H1 (cell line): Measurements from ENCODE around the gene ACP2. TPM values are rescaled to one million over a fixed set of nuclear protein-coding genes. Genes with fewer than 3 reads are reported as not detected.

Experiments
- CTCF ChIA-PET: fragments of 300-600 bp; sonication (Branson Sonifier 250); formaldehyde crosslinking; loops from one replicate; lab custom pipeline; 2021; ENCODE audit not compliant: partially characterized antibody; lab: Charles Lee
- POLR2A ChIA-PET: fragments of 300-600 bp; sonication (Branson Sonifier 250); formaldehyde crosslinking; loops from one replicate; lab custom pipeline; 2021; ENCODE audit warnings: inconsistent platforms; ENCODE audit not compliant: partially characterized antibody; lab: Charles Lee
- DNase-seq, 2 experiments: peaks; one replicate each; pipeline versions ENCODE4 v3.0.0 to v3.0.0-alpha.2; 2010 to 2022; ENCODE audit warnings: low spot score in 2 of 2, low read depth in 1 of 2, mixed read lengths in 1 of 2
- FAIRE-seq: peaks from 2 replicates; lab custom pipeline; 2011; peaks lifted over from hg19 to GRCh38; lab: Jason Lieb, UNC
- H2AFZ ChIP-seq: 2 replicates; pipeline ENCODE4 v1.8.1; 2012; ENCODE audit warnings: low read length, inconsistent platforms
- H2AK5ac ChIP-seq: 2 replicates; pipeline ENCODE4 v1.6.1; 2013; ENCODE audit warnings: low read depth, low read length
- H2BK120ac ChIP-seq: replicated peaks from 2 replicates; pipeline ENCODE3; 2013; ENCODE audit warnings: low read depth, low read length, inconsistent platforms
- H2BK12ac ChIP-seq: 2 replicates; pipeline ENCODE4 v1.6.1; 2013; ENCODE audit warnings: low read depth, low read length
- H2BK15ac ChIP-seq: 2 replicates; pipeline ENCODE4 v1.6.1; 2013; ENCODE audit warnings: low read length
- H2BK20ac ChIP-seq: 2 replicates; pipeline ENCODE4 v1.6.1; 2013; ENCODE audit warnings: low read length
- H2BK5ac ChIP-seq: 2 replicates; pipeline ENCODE4 v1.6.1; 2013; ENCODE audit warnings: low read depth, low read length
- H3K14ac ChIP-seq: 2 replicates; pipeline ENCODE4 v1.6.1; 2013; ENCODE audit warnings: inconsistent platforms; ENCODE audit not compliant: insufficient read length
- H3K18ac ChIP-seq: 2 replicates; pipeline ENCODE4 v1.6.1; 2013; ENCODE audit warnings: low read length; ENCODE audit errors: extremely low read depth
- H3K23ac ChIP-seq: 2 replicates; pipeline ENCODE4 v1.6.1; 2013; ENCODE audit warnings: inconsistent platforms; ENCODE audit not compliant: insufficient read length
- H3K23me2 ChIP-seq: 2 replicates; pipeline ENCODE4 v1.6.1; 2013; ENCODE audit warnings: low read depth, low read length
- H3K27ac ChIP-seq: 2 replicates; pipeline ENCODE4 v1.6.1; 2011; ENCODE audit warnings: low read depth, low read length, inconsistent platforms
- H3K27me3 ChIP-seq, 4 experiments: replicated peaks in 1 of 4; 1 replicate in 1 of 4; 2 replicates in 3 of 4; pipeline versions ENCODE4 v1.6.1 to v1.8.1; 2011 to 2013; ENCODE audit warnings: low read length in 3 of 4, mild to moderate bottlenecking in 3 of 4, inconsistent platforms in 2 of 4, mixed read lengths in 2 of 4, moderate library complexity in 1 of 4; ENCODE audit not compliant: control insufficient read depth in 3 of 4, insufficient read depth in 3 of 4; ENCODE audit errors: extremely low read depth in 1 of 4
- H3K36me3 ChIP-seq, 4 experiments: 2 replicates each; pipeline versions ENCODE4 v1.6.1 to v1.8.1; 2011 to 2013; ENCODE audit warnings: mild to moderate bottlenecking in 4 of 4, low read length in 3 of 4, moderate library complexity in 2 of 4, control low read depth in 1 of 4, inconsistent platforms in 1 of 4; ENCODE audit not compliant: insufficient read depth in 4 of 4, control insufficient read depth in 2 of 4
- H3K4ac ChIP-seq: replicated peaks from 2 replicates; pipeline ENCODE3; 2013; ENCODE audit warnings: low read length, low read depth, mixed read lengths, inconsistent platforms; ENCODE audit not compliant: insufficient read length
- H3K4me1 ChIP-seq, 4 experiments: replicated peaks in 1 of 4; 1 replicate in 1 of 4; 2 replicates in 3 of 4; pipeline versions ENCODE4 v1.6.1 to v1.8.1; 2011 to 2013; ENCODE audit warnings: low read length in 3 of 4, inconsistent platforms in 2 of 4, mixed read lengths in 1 of 4; ENCODE audit not compliant: insufficient read depth in 4 of 4, control insufficient read depth in 3 of 4
- H3K4me2 ChIP-seq, 2 experiments: 2 replicates each; pipeline versions ENCODE4 v1.6.1 to v1.8.1; 2011 to 2013; ENCODE audit warnings: low read depth in 2 of 2, low read length in 2 of 2, control low read depth in 1 of 2, inconsistent platforms in 1 of 2, mild to moderate bottlenecking in 1 of 2; ENCODE audit not compliant: insufficient read depth in 1 of 2
- H3K4me3 ChIP-seq, 4 experiments: fragments of 200-600, 300-600 bp in 1 of 4; sonication (generic), shearing (Covaris generic), sonication (Bioruptor Twin) in 1 of 4; 2 replicates each; pipeline versions ENCODE4 v1.5.1 to v1.8.1; 2011 to 2016; ENCODE audit warnings: low read length in 4 of 4, low read depth in 3 of 4, control low read depth in 2 of 4, inconsistent platforms in 2 of 4, mild to moderate bottlenecking in 2 of 4, mixed read lengths in 1 of 4, moderate library complexity in 1 of 4; ENCODE audit not compliant: insufficient read depth in 2 of 4; ENCODE audit errors: extremely low read depth in 1 of 4
- H3K56ac ChIP-seq: replicated peaks from 2 replicates; pipeline ENCODE3; 2013; ENCODE audit warnings: low read depth, mild to moderate bottlenecking, mixed read lengths, low read length, inconsistent platforms; ENCODE audit not compliant: insufficient read length
- H3K79me1 ChIP-seq: 2 replicates; pipeline ENCODE4 v1.6.1; 2013; ENCODE audit warnings: low read depth, low read length, control low read depth
- H3K79me2 ChIP-seq, 2 experiments: 2 replicates each; pipeline versions ENCODE4 v1.6.1 to v1.8.1; 2012 to 2013; ENCODE audit warnings: low read length in 2 of 2, mild to moderate bottlenecking in 2 of 2, inconsistent platforms in 1 of 2; ENCODE audit not compliant: insufficient read depth in 2 of 2, control insufficient read depth in 1 of 2
- H3K9ac ChIP-seq, 4 experiments: replicated peaks in 1 of 4; 1 replicate in 1 of 4; 2 replicates in 3 of 4; pipeline versions ENCODE4 v1.6.1 to v1.8.1; 2011 to 2013; ENCODE audit warnings: low read depth in 3 of 4, low read length in 3 of 4, control low read depth in 2 of 4, mild to moderate bottlenecking in 2 of 4, moderate library complexity in 2 of 4, inconsistent platforms in 1 of 4; ENCODE audit errors: extremely low read depth in 1 of 4
- H3K9me3 ChIP-seq, 2 experiments: 2 replicates each; pipeline versions ENCODE4 v1.6.1 to v1.8.1; 2012 to 2013; ENCODE audit warnings: mild to moderate bottlenecking in 2 of 2, moderate library complexity in 2 of 2, control low read depth in 1 of 2, inconsistent platforms in 1 of 2, low read depth in 1 of 2, low read length in 1 of 2, mixed read lengths in 1 of 2; ENCODE audit not compliant: insufficient read depth in 2 of 2
- H4K20me1 ChIP-seq, 2 experiments: replicated peaks in 1 of 2; 2 replicates each; pipeline versions ENCODE3 to v1.8.1; 2011 to 2013; ENCODE audit warnings: inconsistent platforms in 2 of 2, low read length in 2 of 2, mild to moderate bottlenecking in 1 of 2; ENCODE audit not compliant: insufficient read depth in 2 of 2, control insufficient read depth in 1 of 2
- H4K5ac ChIP-seq: 2 replicates; pipeline ENCODE4 v1.6.1; 2013; ENCODE audit warnings: low read length, low read depth, mixed read lengths, inconsistent platforms; ENCODE audit not compliant: insufficient read length
- H4K8ac ChIP-seq: 2 replicates; pipeline ENCODE4 v1.8.0; 2013; ENCODE audit warnings: mild to moderate bottlenecking, moderate library complexity, low read length, inconsistent platforms; ENCODE audit not compliant: insufficient read depth; ENCODE audit errors: extremely low read depth
- H4K91ac ChIP-seq: replicated peaks from 2 replicates; pipeline ENCODE3; 2013; ENCODE audit warnings: low read length, mixed read lengths, inconsistent platforms; ENCODE audit not compliant: insufficient read length
- WGBS, 2 experiments: shearing (Covaris generic) in 1 of 2; methylation state at CpG; one replicate each; pipeline versions ENCODE4 v1.1.6 to v1.1.7; 2013 to 2015; ENCODE audit warnings: low lambda C conversion rate in 2 of 2, mixed read lengths in 2 of 2, inconsistent platforms in 1 of 2, low coverage in 1 of 2, missing lambda C conversion rate in 1 of 2; ENCODE audit not compliant: insufficient replicate concordance in 2 of 2, insufficient coverage in 1 of 2, insufficient read length in 1 of 2; ENCODE audit errors: extremely low coverage in 1 of 2, missing lambda C conversion rate in 1 of 2; 5-methylcytosine and 5-hydroxymethylcytosine counted together
- polyA plus RNA-seq, 7 experiments: library from polyadenylated mRNA; depleted of rRNA in 3 of 7; stranded (reverse) in 5 of 7; unstranded in 2 of 7; fragments of >200 nt in 5 of 7; fragments of 200-250 nt in 2 of 7; gene quantifications; 1 replicate in 5 of 7; 2 replicates in 1 of 7; 4 replicates in 1 of 7; pipeline versions ENCODE4 v1.2.1 to v1.2.3, GENCODE V29; 2011 to 2013; ENCODE audit warnings: missing spikeins in 2 of 7, mixed read lengths in 2 of 7
- total RNA-seq: library from RNA; stranded (reverse); fragmentation: NEBNext Ultra II Directional; extraction: Animal tissue kit (Norgen Biotek cat#: 25700); gene quantifications from 2 replicates; pipeline ENCODE4 v1.2.1, GENCODE V29; 2021
- TF ChIP-seq, protein P1 (sequence below): IDR thresholded peaks from 2 replicates; pipeline ENCODE4 v1.6.1; 2011; ENCODE audit warnings: low read length, improper control_type of control experiment

ACP2 gene
- total and polyA plus RNA-seq, 2 of the 8 experiments (the other 6 are each of a cell fraction or from before 2014, with no cell fraction given): 17.8 to 19.8 TPM

DNA sequence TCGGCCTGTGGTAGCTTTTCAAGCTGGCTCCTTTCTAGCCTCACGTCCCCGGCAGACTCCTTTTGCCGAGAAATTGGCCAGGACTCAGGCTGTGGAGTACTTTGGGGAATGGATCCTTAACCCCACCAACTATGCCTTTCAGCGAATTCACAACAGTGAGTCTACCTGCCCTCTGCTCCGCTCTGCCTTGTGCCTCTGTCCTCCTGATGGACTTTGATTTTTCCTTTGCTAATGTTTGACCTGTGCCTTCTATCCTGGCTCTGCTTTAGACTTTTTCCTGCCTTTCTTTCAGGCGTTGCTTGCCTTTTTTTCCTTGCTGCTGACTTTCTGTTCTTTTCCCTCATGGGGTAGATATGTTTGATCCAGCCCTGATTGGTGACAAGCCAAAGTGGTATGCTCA, 33.8 kb upstream of the ACP2 start:
- DNase-seq (no peak), FAIRE-seq (no peak)
- peak overlapping the region; percentile 36; the same call in 1 of the 2 replicates for H3K27ac ChIP-seq
- no peak overlapping the region for H3K4me3 ChIP-seq
- no peaks in the 10 kb centered on the region for H3K23me2 ChIP-seq
- no peak overlapping the region for H3K56ac ChIP-seq
- H3K9me3 ChIP-seq: no peaks in the 10 kb centered on the region
- H3K14ac ChIP-seq: no peak overlapping the region
- H3K18ac ChIP-seq: no peak overlapping the region
- no peak overlapping the region for H2AK5ac ChIP-seq
- H2BK20ac ChIP-seq: no peak overlapping the region
- no peaks in the 10 kb centered on the region for H3K4me1 ChIP-seq
- H2BK12ac ChIP-seq: no peak overlapping the region
- no peak overlapping the region for H4K8ac ChIP-seq
- H2BK120ac ChIP-seq: no peak overlapping the region
- H2BK5ac ChIP-seq: no peak overlapping the region
- no peak overlapping the region for H3K4ac ChIP-seq
- no peak overlapping the region for H3K9ac ChIP-seq
- WGBS, 2 experiments: 93% methylated on average over 7 of the region's 7 CpGs; no CpG with 5 or more reads in 1 of the 2 experiments
- H3K23ac ChIP-seq: no peak overlapping the region
- H4K91ac ChIP-seq: no peak overlapping the region
- no peaks in the 10 kb centered on the region for H3K79me1 ChIP-seq
- TF ChIP-seq, protein P1, sequence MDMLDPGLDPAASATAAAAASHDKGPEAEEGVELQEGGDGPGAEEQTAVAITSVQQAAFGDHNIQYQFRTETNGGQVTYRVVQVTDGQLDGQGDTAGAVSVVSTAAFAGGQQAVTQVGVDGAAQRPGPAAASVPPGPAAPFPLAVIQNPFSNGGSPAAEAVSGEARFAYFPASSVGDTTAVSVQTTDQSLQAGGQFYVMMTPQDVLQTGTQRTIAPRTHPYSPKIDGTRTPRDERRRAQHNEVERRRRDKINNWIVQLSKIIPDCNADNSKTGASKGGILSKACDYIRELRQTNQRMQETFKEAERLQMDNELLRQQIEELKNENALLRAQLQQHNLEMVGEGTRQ: no peak
- TF ChIP-seq, all 59 proteins: peak for 0
- ChIA-PET POLR2A (no interaction called here), CTCF (interaction anchor here (2.8 kb wide), 1 partner anchor 23 kb away, joined by 9 read pairs; no protein-coding TSS in a partner anchor)
- Histone ChIP-seq H3K36me3 (peaks cover 29 to 73% (median 48%) of the 10 kb centered on the region in 4 experiments), H3K27me3 (no peaks in the 10 kb centered on the region; a peak in 1 of 7 replicates), H2AFZ (no peak overlapping the region), H4K20me1 (peaks cover 2 to 3% of the 10 kb centered on the region in 2 experiments), H3K79me2 (no peaks in the 10 kb centered on the region), H4K5ac (no peak overlapping the region), H3K4me2 (no peak overlapping the region), H2BK15ac (no peak overlapping the region)
